Measurements from ENCODE around the gene GLIPR2.
"Not testable (repeated sequence)": the region's sequence is repeated elsewhere in the genome, so short reads cannot be mapped to it uniquely, and the experiment has no call there.

The GLIPR2 gene

GRCh38 chr9:36163049-36163785 lies 26.7 kb downstream of the GLIPR2 start:
- DNase-seq (ENCODE audit: low spot score): peak; percentile 30

GRCh38 chr9:36163786-36164170 lies 27.2 kb downstream of the GLIPR2 start:
- DNase-seq (ENCODE audit: low spot score): peak; percentile 64

- DNase-seq (ENCODE audit: low spot score): no peak
Measured at GRCh38 chr9:36164372-36164771, 27.8 kb downstream of the GLIPR2 start.

GRCh38 chr9:36164989-36165388 lies 28.5 kb downstream of the GLIPR2 start:
- peak; percentile 5 for DNase-seq (ENCODE audit: low spot score)

- DNase-seq (ENCODE audit: low spot score): peak; percentile 71
Measured at GRCh38 chr9:36165826-36166167, 29.3 kb downstream of the GLIPR2 start.

- peak; percentile 94 for DNase-seq (ENCODE audit: low spot score)
Measured at GRCh38 chr9:36166168-36166927, 29.8 kb downstream of the GLIPR2 start.

GRCh38 chr9:36169166-36169565 lies 32.6 kb downstream of the GLIPR2 start, which contains the start of gene CCIN:
Gene CCIN (plus strand): TSS chr9:36169388. CDS start chr9:36169503, 115 bp downstream.
- peak; percentile 8 for DNase-seq (ENCODE audit: low spot score)

GRCh38 chr9:36169708-36170107 lies 33.2 kb downstream of the GLIPR2 start:
- DNase-seq (ENCODE audit: low spot score): no peak

GRCh38 chr9:36170531-36170930 lies 34.0 kb downstream of the GLIPR2 start:
- DNase-seq (ENCODE audit: low spot score): no peak

- no peak for DNase-seq (ENCODE audit: low spot score)
Measured at GRCh38 chr9:36173861-36174260, 37.3 kb downstream of the GLIPR2 start.

- DNase-seq (ENCODE audit: low spot score): no peak
Measured at GRCh38 chr9:36174271-36174670, 37.7 kb downstream of the GLIPR2 start.

- DNase-seq (ENCODE audit: low spot score): no peak
Measured at GRCh38 chr9:36174731-36175130, 38.2 kb downstream of the GLIPR2 start.

GRCh38 chr9:36175209-36175608 lies 38.7 kb downstream of the GLIPR2 start:
- DNase-seq (ENCODE audit: low spot score): not testable (repeated sequence)

- not testable (repeated sequence) for DNase-seq (ENCODE audit: low spot score)
Measured at GRCh38 chr9:36176496-36176895, 40.0 kb downstream of the GLIPR2 start.

GRCh38 chr9:36177571-36177970 lies 41.0 kb downstream of the GLIPR2 start:
- DNase-seq (ENCODE audit: low spot score): no peak

GRCh38 chr9:36180243-36180642 lies 43.7 kb downstream of the GLIPR2 start:
- DNase-seq (ENCODE audit: low spot score): not testable (repeated sequence)

GRCh38 chr9:36187414-36187813 lies 50.9 kb downstream of the GLIPR2 start:
- peak; percentile 79 for DNase-seq (ENCODE audit: low spot score)

- DNase-seq (ENCODE audit: low spot score): no peak
Measured at GRCh38 chr9:36188212-36188611, 51.7 kb downstream of the GLIPR2 start.

GRCh38 chr9:36189976-36190375 lies 53.4 kb downstream of the GLIPR2 start:
- no peak for DNase-seq (ENCODE audit: low spot score)

GRCh38 chr9:36190388-36191289 lies 54.1 kb downstream of the GLIPR2 start, which contains the start of gene CLTA:
Gene CLTA (plus strand): TSS chr9:36190921. CDS start chr9:36191057, 136 bp downstream.
- peak; percentile 98 for DNase-seq (ENCODE audit: low spot score)

GRCh38 chr9:36191290-36191645 lies 54.7 kb downstream of the GLIPR2 start:
- no peak for DNase-seq (ENCODE audit: low spot score)

GRCh38 chr9:36191686-36192085 lies 55.2 kb downstream of the GLIPR2 start:
- no peak for DNase-seq (ENCODE audit: low spot score)

Data from AG20443 (cell line).